ENCODE data around the gene WDR1. TPM values are rescaled to one million over a fixed set of nuclear protein-coding genes. Genes with fewer than 3 reads are reported as not detected.

Gene WDR1
- total and polyA plus RNA-seq, 2 donors from 2014 or later: 176 to 313 TPM

- H3K4me1 ChIP-seq (ENCODE audit: control insufficient read depth in 2 of 3, insufficient read depth in 2 of 3, low read depth in 1 of 3, low read length in 3 of 3): no peaks in the 10 kb centered on the region
- H3K27me3 ChIP-seq (ENCODE audit: control insufficient read depth, insufficient read depth, low read length): no peaks in the 10 kb centered on the region
- intact Hi-C loops (cut with DNase I): no loop called here
- H3K36me3 ChIP-seq (ENCODE audit: control insufficient read depth in 2 of 3, insufficient read depth in 3 of 3, low read length in 3 of 3): peaks cover 3 to 57% (median 46%) of the 10 kb centered on the region in 3 donors
- FAIRE-seq (no peak), DNase-seq (peak in 1 of 5 donors; percentile 9)
- H3K9me3 ChIP-seq (ENCODE audit: control insufficient read depth in 2 of 3, insufficient read depth in 1 of 3, low read length in 3 of 3): no peaks in the 10 kb centered on the region
- H3K4me3 ChIP-seq (ENCODE audit: low read length in 3 of 3): no peak overlapping the region
- H3K27ac ChIP-seq (ENCODE audit: low read depth in 2 of 2, low read length in 2 of 2): no peak overlapping the region
- H3K9ac ChIP-seq (ENCODE audit: low read length in 3 of 3): no peak overlapping the region
- TF ChIP-seq CTCF (IDR thresholded peaks at IDR 0.05; ENCODE audit: borderline replicate concordance, extremely low read depth, insufficient read depth): no peak
Observed at GRCh38 chr4:10074076-10074766, 42.4 kb downstream of the WDR1 start.

- peak in 2 of 5 donors; percentile 19 to 32 for DNase-seq
- Histone ChIP-seq H3K27me3 (ENCODE audit: control insufficient read depth, insufficient read depth, low read length) (no peaks in the 10 kb centered on the region), H3K27ac (ENCODE audit: low read depth in 2 of 2, low read length in 2 of 2) (no peak overlapping the region), H3K4me3 (ENCODE audit: low read length in 3 of 3) (no peak overlapping the region), H3K9ac (ENCODE audit: low read length in 3 of 3) (no peak overlapping the region), H3K4me1 (ENCODE audit: control insufficient read depth in 2 of 3, insufficient read depth in 2 of 3, low read depth in 1 of 3, low read length in 3 of 3) (no peaks in the 10 kb centered on the region), H3K9me3 (ENCODE audit: control insufficient read depth in 2 of 3, insufficient read depth in 1 of 3, low read length in 3 of 3) (no peaks in the 10 kb centered on the region), H3K36me3 (ENCODE audit: control insufficient read depth in 2 of 3, insufficient read depth in 3 of 3, low read length in 3 of 3) (peaks cover 3 to 40% (median 33%) of the 10 kb centered on the region in 3 donors)
- FAIRE-seq: no peak
- intact Hi-C loops (cut with DNase I): no loop called here
- TF ChIP-seq CTCF (IDR thresholded peaks at IDR 0.05; ENCODE audit: borderline replicate concordance, extremely low read depth, insufficient read depth): no peak
Observed at GRCh38 chr4:10072420-10073017, 44.1 kb downstream of the WDR1 start.

GRCh38 chr4:10069075-10069642 is 47.4 kb downstream of the WDR1 start:
- no peak overlapping the region for H3K9ac ChIP-seq (ENCODE audit: low read length in 3 of 3)
- no peaks in the 10 kb centered on the region for H3K27me3 ChIP-seq (ENCODE audit: control insufficient read depth, insufficient read depth, low read length)
- intact Hi-C loops (cut with DNase I): no loop called here
- H3K27ac ChIP-seq (ENCODE audit: low read depth in 2 of 2, low read length in 2 of 2): no peak overlapping the region
- H3K4me3 ChIP-seq (ENCODE audit: low read length in 3 of 3): no peak overlapping the region
- FAIRE-seq (no peak), DNase-seq (peak in 3 of 5 donors; percentile 31 to 42 (median 37))
- TF ChIP-seq CTCF (IDR thresholded peaks at IDR 0.05; ENCODE audit: borderline replicate concordance, extremely low read depth, insufficient read depth): no peak
- H3K4me1 ChIP-seq (ENCODE audit: control insufficient read depth in 2 of 3, insufficient read depth in 2 of 3, low read depth in 1 of 3, low read length in 3 of 3): no peaks in the 10 kb centered on the region
- H3K36me3 ChIP-seq (ENCODE audit: control insufficient read depth in 2 of 3, insufficient read depth in 3 of 3, low read length in 3 of 3): peaks cover 0 to 8% (median 6%) of the 10 kb centered on the region in 3 donors
- H3K9me3 ChIP-seq (ENCODE audit: control insufficient read depth in 2 of 3, insufficient read depth in 1 of 3, low read length in 3 of 3): no peaks in the 10 kb centered on the region

All from kidney (tissue), 14 donors.